ENCODE measurements around the gene INO80.
"Not testable (repeated sequence)": the region's sequence is repeated elsewhere in the genome, so short reads cannot be mapped to it uniquely, and the experiment has no call there.

INO80 gene

GRCh38 chr15:41115161-41115651, 874 bp downstream of the INO80 start:
- peak; percentile 65 for DNase-seq

- DNase-seq, result no peak
Observed at GRCh38 chr15:41106947-41107346, 9.1 kb downstream of the INO80 start.

- no peak for DNase-seq
Observed at GRCh38 chr15:41105348-41106334, 10.4 kb downstream of the INO80 start.

GRCh38 chr15:41104234-41104633, 11.8 kb downstream of the INO80 start:
- DNase-seq, result peak; percentile 69

GRCh38 chr15:41102854-41103253, 13.2 kb downstream of the INO80 start:
- DNase-seq, result peak; percentile 10

- no peak for DNase-seq
Observed at GRCh38 chr15:41096178-41096577, 19.9 kb downstream of the INO80 start.

- DNase-seq, result no peak
Observed at GRCh38 chr15:41085029-41085428, 31.1 kb downstream of the INO80 start.

- DNase-seq, result no peak
Observed at GRCh38 chr15:41080144-41080543, 35.9 kb downstream of the INO80 start.

GRCh38 chr15:41079717-41080116, 36.4 kb downstream of the INO80 start:
- no peak for DNase-seq

- DNase-seq, result not testable (repeated sequence)
Observed at GRCh38 chr15:41078879-41079278, 37.2 kb downstream of the INO80 start.

- no peak for DNase-seq
Observed at GRCh38 chr15:41078125-41078524, 38.0 kb downstream of the INO80 start.

- no peak for DNase-seq
Observed at GRCh38 chr15:41073028-41073427, 43.1 kb downstream of the INO80 start.

GRCh38 chr15:41072013-41072412, 44.1 kb downstream of the INO80 start:
- no peak for DNase-seq

GRCh38 chr15:41066516-41066915, 49.6 kb downstream of the INO80 start:
- no peak for DNase-seq

GRCh38 chr15:41061667-41062066, 54.4 kb downstream of the INO80 start:
- no peak for DNase-seq

GRCh38 chr15:41060505-41060904, 55.6 kb downstream of the INO80 start:
- no peak for DNase-seq

GRCh38 chr15:41056810-41057209, 59.3 kb downstream of the INO80 start:
- DNase-seq, result no peak

GRCh38 chr15:41055706-41056105, 60.4 kb downstream of the INO80 start:
- no peak for DNase-seq

- DNase-seq, result peak; percentile 4
Observed at GRCh38 chr15:41051139-41051538, 64.9 kb downstream of the INO80 start.

- no peak for DNase-seq
Observed at GRCh38 chr15:41048852-41049251, 67.2 kb downstream of the INO80 start.

GRCh38 chr15:41048397-41048796, 67.7 kb downstream of the INO80 start:
- DNase-seq, result no peak

- no peak for DNase-seq
Observed at GRCh38 chr15:41047474-41047873, 68.6 kb downstream of the INO80 start.

- DNase-seq, result peak; percentile 77
Observed at GRCh38 chr15:41043276-41043951, 72.7 kb downstream of the INO80 start.

GRCh38 chr15:41042851-41043250, 73.2 kb downstream of the INO80 start:
- DNase-seq, result no peak

All from fibroblast of skin of right biceps (primary cell).